ENCODE data around the gene DCP1B.

The DCP1B gene

GRCh38 chr12:1980282-1980681 lies 24.0 kb downstream of the DCP1B start:
- no peak overlapping the region for H3K27ac ChIP-seq
- TF ChIP-seq, protein P1, sequence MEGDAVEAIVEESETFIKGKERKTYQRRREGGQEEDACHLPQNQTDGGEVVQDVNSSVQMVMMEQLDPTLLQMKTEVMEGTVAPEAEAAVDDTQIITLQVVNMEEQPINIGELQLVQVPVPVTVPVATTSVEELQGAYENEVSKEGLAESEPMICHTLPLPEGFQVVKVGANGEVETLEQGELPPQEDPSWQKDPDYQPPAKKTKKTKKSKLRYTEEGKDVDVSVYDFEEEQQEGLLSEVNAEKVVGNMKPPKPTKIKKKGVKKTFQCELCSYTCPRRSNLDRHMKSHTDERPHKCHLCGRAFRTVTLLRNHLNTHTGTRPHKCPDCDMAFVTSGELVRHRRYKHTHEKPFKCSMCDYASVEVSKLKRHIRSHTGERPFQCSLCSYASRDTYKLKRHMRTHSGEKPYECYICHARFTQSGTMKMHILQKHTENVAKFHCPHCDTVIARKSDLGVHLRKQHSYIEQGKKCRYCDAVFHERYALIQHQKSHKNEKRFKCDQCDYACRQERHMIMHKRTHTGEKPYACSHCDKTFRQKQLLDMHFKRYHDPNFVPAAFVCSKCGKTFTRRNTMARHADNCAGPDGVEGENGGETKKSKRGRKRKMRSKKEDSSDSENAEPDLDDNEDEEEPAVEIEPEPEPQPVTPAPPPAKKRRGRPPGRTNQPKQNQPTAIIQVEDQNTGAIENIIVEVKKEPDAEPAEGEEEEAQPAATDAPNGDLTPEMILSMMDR (conservative IDR thresholded peaks at IDR 0.05; ENCODE audit: low read depth) = no peak
- ChIA-PET POLR2A (ENCODE audit: low non-redundant PET) (no interaction called here), CTCF (no interaction called here)
- no peak for DNase-seq (ENCODE audit: low spot score)

- no peak overlapping the region for H3K27ac ChIP-seq
- DNase-seq (ENCODE audit: low spot score) = no peak
- ChIA-PET CTCF (no interaction called here), POLR2A (ENCODE audit: low non-redundant PET) (no interaction called here)
- TF ChIP-seq, protein P1 (conservative IDR thresholded peaks at IDR 0.05; ENCODE audit: low read depth) = no peak
Observed at GRCh38 chr12:1978078-1978862, 26.0 kb downstream of the DCP1B start.

- TF ChIP-seq, protein P1 (conservative IDR thresholded peaks at IDR 0.05; ENCODE audit: low read depth) = no peak
- H3K27ac ChIP-seq = no peak overlapping the region
- POLR2A ChIA-PET (ENCODE audit: low non-redundant PET) = no interaction called here
- no peak for DNase-seq (ENCODE audit: low spot score)
- CTCF ChIA-PET = interaction anchor here (0.6 kb wide), 1 partner anchor 447 kb away, joined by 4 read pairs; no protein-coding TSS in a partner anchor
Observed at GRCh38 chr12:1977588-1977987, 26.7 kb downstream of the DCP1B start.

DNA sequence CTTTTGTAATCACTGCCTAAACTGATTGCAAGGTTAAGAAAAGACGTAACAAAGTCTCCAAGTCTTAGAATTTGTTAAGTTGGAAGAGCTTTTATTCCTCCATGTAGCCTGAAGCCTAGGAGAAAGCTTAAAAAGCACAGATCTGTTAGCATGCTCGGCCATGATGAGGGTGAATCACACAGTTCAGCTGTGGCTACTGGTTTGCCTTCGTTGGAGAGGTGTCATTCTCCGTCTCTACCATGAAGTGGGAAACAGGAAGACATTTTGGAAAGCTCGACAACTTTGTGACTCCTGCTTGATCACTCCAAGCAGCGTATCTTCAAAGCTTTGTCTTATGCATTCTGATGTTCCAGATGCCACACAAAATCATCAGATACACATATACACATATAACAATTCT lies 27.1 kb downstream of the DCP1B start:
- no peak for DNase-seq (ENCODE audit: low spot score)
- ChIA-PET CTCF (interaction anchor here (0.5 to 0.6 kb wide), 2 partner anchors 188 to 446 kb away, joined by 3 to 4 read pairs; no protein-coding TSS in a partner anchor), POLR2A (ENCODE audit: low non-redundant PET) (no interaction called here)
- TF ChIP-seq, protein P1 (conservative IDR thresholded peaks at IDR 0.05; ENCODE audit: low read depth) = no peak
- no peak overlapping the region for H3K27ac ChIP-seq

DNA sequence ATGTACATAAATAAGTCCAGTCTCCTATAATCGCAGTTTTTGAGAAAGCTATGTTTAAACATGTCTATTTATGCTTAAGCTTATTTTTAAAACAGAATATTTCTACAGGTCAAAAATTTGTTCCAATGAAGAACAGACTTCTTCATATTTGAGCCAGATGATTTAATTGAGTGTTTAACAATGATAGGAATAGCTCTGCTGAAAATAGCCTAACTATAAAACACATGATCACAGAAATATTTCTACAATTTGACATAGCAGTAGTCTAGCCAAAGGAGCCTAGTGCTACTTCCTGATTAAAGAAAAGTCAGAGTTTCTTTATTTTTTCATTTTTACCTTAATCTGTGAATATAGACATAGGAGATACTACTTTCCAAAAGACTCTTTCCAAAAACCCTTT lies 29.4 kb downstream of the DCP1B start:
- no peak for DNase-seq (ENCODE audit: low spot score)
- TF ChIP-seq, protein P1 (conservative IDR thresholded peaks at IDR 0.05; ENCODE audit: low read depth) = no peak
- POLR2A ChIA-PET (ENCODE audit: low non-redundant PET) = no interaction called here
- H3K27ac ChIP-seq = no peak overlapping the region
- CTCF ChIA-PET = interaction anchor here (0.5 kb wide), 1 partner anchor 1723 kb away, joined by 3 read pairs; no protein-coding TSS in a partner anchor

GRCh38 chr12:1972856-1973317 lies 31.4 kb downstream of the DCP1B start:
- TF ChIP-seq, protein P1 (conservative IDR thresholded peaks at IDR 0.05; ENCODE audit: low read depth) = no peak
- DNase-seq (ENCODE audit: low spot score) = no peak
- CTCF ChIA-PET = interaction anchor here (0.7 kb wide), 1 partner anchor 10 kb away, joined by 3 read pairs; no protein-coding TSS in a partner anchor
- POLR2A ChIA-PET (ENCODE audit: low non-redundant PET) = no interaction called here
- no peak overlapping the region for H3K27ac ChIP-seq
